ENCODE data around the gene TP53TG5. TPM values are rescaled to one million over a fixed set of nuclear protein-coding genes. Genes with fewer than 3 reads are reported as not detected.
A peak's percentile ranks its signal among the peaks of the same experiment; 100 is the strongest.

Gene TP53TG5
- total RNA-seq, 4 donors from 2014 or later: 0.17 to 2.1 (median 1.1) TPM; not detected in 1

- H3K27ac ChIP-seq (replicated peaks in 1 of 4): no peak overlapping the region
- intact Hi-C loops (cut with DNase I): no loop called here
- no peaks in the 10 kb centered on the region for H3K27me3 ChIP-seq
- H3K4me3 ChIP-seq: no peak overlapping the region
- H3K4me1 ChIP-seq: peaks cover 14 to 24% (median 20%) of the 10 kb centered on the region in 4 donors
- peaks cover 53 to 85% (median 77%) of the 10 kb centered on the region in 4 donors for H3K36me3 ChIP-seq
- 100% methylated on average over 2 of the region's 2 CpGs for WGBS
- H3K9me3 ChIP-seq: no peaks in the 10 kb centered on the region
- DNase-seq (ENCODE audit: extremely low spot score): no peak
- TF ChIP-seq POLR2A (IDR thresholded peaks at IDR 0.05; ENCODE audit: low read depth) (no peak), POLR2AphosphoS5 (IDR thresholded peaks at IDR 0.05) (no peak), EP300 (IDR thresholded peaks at IDR 0.05) (no peak)
These were observed 45.6 kb upstream of the TP53TG5 start for GRCh38 chr20:45423700-45424099.

GRCh38 chr20:45420125-45420524 is 42.0 kb upstream of the TP53TG5 start:
- H3K27me3 ChIP-seq: no peaks in the 10 kb centered on the region
- H3K27ac ChIP-seq (replicated peaks in 1 of 4): peak overlapping the region; percentile 45 to 89 (median 74)
- no peak overlapping the region for H3K4me3 ChIP-seq
- intact Hi-C loops (cut with DNase I): no loop called here
- H3K9me3 ChIP-seq: no peaks in the 10 kb centered on the region
- H3K36me3 ChIP-seq: peaks cover 48 to 69% (median 63%) of the 10 kb centered on the region in 4 donors
- no peak for TF ChIP-seq POLR2A (IDR thresholded peaks at IDR 0.05; ENCODE audit: low read depth)
- TF ChIP-seq CTCF (IDR thresholded peaks at IDR 0.05): no peak
- TF ChIP-seq EP300 (IDR thresholded peaks at IDR 0.05): no peak
- TF ChIP-seq POLR2AphosphoS5 (IDR thresholded peaks at IDR 0.05): no peak
- no peak for DNase-seq (ENCODE audit: extremely low spot score)
- 98% methylated on average over 8 of the region's 8 CpGs for WGBS
- peaks cover 43 to 47% (median 45%) of the 10 kb centered on the region in 4 donors for H3K4me1 ChIP-seq

- Histone ChIP-seq H3K4me3 (no peak overlapping the region), H3K9me3 (no peaks in the 10 kb centered on the region), H3K27me3 (no peaks in the 10 kb centered on the region), H3K36me3 (peaks cover 43 to 63% (median 56%) of the 10 kb centered on the region in 4 donors), H3K27ac (replicated peaks in 1 of 4) (peak overlapping the region; percentile 73 to 89 (median 79)), H3K4me1 (peaks cover 45 to 49% (median 46%) of the 10 kb centered on the region in 4 donors)
- WGBS: 38% methylated on average over 9 of the region's 17 CpGs
- DNase-seq (ENCODE audit: extremely low spot score): no peak
- intact Hi-C loops (cut with DNase I): no loop called here
- TF ChIP-seq POLR2A (IDR thresholded peaks at IDR 0.05; ENCODE audit: low read depth) (no peak), POLR2AphosphoS5 (IDR thresholded peaks at IDR 0.05) (peak; percentile 76 to 87), CTCF (IDR thresholded peaks at IDR 0.05) (no peak), EP300 (IDR thresholded peaks at IDR 0.05) (no peak)
These were observed 41.3 kb upstream of the TP53TG5 start for GRCh38 chr20:45419188-45420091.

- peak overlapping the region; percentile 76 to 99 (median 82) for H3K4me3 ChIP-seq
- peak overlapping the region; percentile 82 to 90 (median 86) for H3K27ac ChIP-seq (replicated peaks in 1 of 4)
- peaks cover 21 to 46% (median 36%) of the 10 kb centered on the region in 4 donors for H3K36me3 ChIP-seq
- no peak for TF ChIP-seq CTCF (IDR thresholded peaks at IDR 0.05)
- TF ChIP-seq POLR2AphosphoS5 (IDR thresholded peaks at IDR 0.05): no peak
- no peak for TF ChIP-seq POLR2A (IDR thresholded peaks at IDR 0.05; ENCODE audit: low read depth)
- no peak for TF ChIP-seq EP300 (IDR thresholded peaks at IDR 0.05)
- no peaks in the 10 kb centered on the region for H3K9me3 ChIP-seq
- intact Hi-C loops (cut with DNase I): no loop called here
- peaks cover 45 to 49% (median 46%) of the 10 kb centered on the region in 4 donors for H3K4me1 ChIP-seq
- WGBS: 68% methylated on average over 2 of the region's 2 CpGs
- H3K27me3 ChIP-seq: no peaks in the 10 kb centered on the region
- no peak for DNase-seq (ENCODE audit: extremely low spot score)
These were observed 38.8 kb upstream of the TP53TG5 start for GRCh38 chr20:45416917-45417316.
